SIG-M5 treated with dmso at 0.1 percent for 504 hours (cell line): ENCODE data around the gene TSHZ1.
"Not testable (repeated sequence)": the region's sequence is repeated elsewhere in the genome, so short reads cannot be mapped to it uniquely, and the experiment has no call there.

Experiments used
- DNase-seq: peaks from one replicate; lab custom pipeline; 2025; ENCODE audit not compliant: unreplicated experiment; lab: John Stamatoyannopoulos, UW

The TSHZ1 gene

DNA sequence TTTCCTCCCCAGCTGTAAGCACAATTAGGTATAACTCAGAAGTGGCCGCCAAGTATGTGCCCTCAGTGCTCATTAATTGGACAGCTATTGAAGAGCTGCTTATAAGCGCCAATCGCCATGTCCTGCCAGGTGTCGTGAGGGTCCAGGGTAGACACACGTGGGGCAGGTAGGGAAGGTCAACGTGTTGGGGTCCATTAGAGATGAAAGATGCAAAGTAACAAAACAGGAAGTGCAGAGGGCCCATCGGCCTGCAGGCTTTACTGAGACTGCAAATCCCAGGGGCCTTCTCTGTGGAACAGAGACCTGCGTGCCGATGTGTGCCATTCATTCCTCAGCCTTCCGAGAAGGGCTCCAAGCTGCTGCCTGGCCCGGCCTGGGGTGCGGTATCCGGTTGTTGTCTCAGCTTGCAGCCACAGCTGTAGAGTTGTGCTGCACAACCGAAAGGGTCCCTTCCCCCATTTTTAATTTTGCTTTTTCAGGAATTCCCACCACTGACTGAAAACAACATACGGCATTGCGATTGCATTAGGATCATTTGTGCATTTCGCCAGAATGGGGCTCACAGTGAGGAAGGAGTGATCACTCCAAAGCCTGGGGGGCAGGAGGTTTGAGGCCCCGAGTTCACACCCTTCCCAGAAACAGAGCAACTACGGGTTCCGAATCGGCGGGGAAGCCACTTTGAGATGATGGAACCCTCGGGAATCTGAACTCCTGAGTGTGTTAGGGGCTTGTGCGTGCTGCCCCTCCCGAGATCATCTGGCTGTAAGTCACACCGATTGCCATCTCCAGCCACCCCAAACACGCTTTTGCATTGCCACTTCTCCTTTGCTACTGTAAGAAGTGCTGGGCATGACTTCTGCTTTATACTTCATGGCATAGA, 94.3 kb downstream of the TSHZ1 start:
- no peak for DNase-seq

DNA sequence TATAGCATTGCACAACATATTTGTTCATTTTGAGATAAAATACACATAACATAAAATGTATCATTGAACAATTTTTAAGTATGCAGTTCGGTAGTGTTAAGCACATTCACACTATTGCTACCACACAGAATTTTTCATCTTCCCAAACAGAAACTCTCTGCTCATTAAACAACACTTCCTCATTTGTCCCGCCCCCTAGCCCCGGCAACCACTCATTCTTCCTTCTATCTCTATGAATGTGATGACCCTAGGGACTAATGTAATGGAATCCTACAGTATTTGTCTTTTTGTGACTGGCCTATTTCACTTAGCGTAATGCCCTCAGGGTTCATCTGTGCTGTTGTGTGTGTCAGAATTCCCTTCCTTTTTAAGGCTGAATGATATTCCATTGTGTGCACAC, 95.4 kb downstream of the TSHZ1 start:
- DNase-seq, result no peak

DNA sequence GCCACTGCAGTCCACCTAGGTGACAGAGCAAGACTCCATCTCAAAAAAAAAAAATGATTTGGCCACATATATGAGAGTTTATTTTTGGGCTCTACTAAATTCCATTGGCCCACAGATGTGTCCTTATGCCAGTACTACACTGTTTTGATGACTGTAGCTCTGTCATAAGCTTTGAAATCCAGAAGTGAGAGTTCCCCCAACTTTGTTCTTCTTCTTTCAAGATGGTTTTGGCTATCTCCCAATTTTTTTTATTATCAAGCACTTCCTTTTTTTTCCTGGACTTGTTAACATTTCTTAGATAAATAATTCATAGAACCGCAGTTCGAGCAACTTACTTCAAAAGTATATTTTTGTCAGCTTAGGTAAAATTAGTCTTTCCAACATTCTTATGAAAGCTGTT, 96.9 kb downstream of the TSHZ1 start:
- peak; percentile 2 for DNase-seq

DNA sequence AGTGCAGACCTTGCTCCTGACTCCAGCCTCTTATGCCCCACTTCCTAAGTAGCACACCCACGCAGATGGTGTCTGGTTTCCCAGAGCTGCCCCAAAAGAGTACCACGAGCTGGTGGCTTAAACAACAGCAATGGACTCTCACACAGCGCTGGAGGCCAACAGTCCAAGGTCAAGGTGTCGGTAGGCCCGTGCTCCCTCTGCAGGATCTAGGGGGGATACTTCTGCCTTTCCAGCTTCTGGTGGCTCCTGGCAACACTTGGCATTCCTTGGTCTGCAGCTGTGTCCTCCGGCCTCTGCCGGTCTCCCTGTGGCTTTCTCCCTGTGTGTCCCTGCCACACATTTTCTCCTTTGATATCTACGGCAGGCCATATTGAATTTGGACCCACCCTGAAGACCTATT, 99.0 kb downstream of the TSHZ1 start:
- DNase-seq, result no peak

DNA sequence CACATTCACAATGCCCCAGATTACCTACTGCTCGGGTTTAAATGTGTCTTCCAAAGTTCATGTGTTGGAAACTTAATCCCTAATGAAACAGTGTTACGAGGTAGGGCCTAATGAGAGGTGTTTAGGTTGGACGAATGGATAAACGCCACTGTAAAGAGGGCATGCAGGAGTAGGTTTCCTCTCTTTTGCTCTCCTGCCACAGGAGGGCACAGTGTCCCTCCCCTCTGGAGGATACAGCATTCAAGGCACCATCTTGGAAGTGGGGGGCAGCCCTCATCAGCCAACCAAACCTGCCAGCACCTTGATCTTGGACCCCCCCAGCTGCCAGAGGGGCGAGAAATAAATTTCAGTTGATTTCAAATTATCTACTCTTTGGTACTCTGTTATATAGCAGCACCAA, 103.5 kb downstream of the TSHZ1 start:
- no peak for DNase-seq

DNA sequence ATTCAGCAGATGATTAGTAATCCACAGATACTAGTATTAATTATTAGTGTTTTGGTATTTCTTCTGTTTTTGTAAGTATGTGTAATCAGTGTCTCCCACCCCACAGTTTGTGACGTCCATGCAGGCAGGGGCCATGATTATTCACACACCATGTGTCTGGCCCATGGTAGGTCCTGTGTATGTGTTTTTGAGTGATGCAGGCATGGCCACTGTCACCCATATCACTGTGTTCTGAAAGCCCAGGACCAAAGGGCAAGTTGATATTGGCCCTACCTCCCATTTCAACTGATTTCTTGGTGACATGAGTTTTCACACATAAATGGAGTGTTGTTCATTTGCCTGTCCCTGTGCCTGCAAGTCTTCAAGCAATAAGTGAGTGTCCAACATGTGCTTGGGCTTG, 104.0 kb downstream of the TSHZ1 start:
- no peak for DNase-seq

DNA sequence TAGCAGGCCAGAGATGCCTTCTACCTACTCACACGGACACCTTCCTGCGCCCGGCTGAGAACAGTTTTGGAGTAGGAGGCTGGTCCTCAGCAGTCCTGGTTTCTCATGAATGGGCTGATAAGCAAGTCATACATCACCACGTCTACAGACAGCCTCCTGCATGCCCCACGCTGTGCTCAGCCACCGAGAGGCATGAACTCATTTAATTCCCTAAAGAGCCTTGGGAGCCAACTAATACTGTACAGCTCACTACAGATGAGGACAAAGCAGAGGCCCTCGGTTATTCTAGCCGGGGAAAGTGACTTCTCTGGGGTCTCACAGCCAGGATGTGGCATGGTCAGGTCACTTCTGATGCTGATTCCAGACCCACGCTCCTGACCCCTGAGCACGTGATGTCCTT, 105.6 kb downstream of the TSHZ1 start:
- DNase-seq, result no peak

DNA sequence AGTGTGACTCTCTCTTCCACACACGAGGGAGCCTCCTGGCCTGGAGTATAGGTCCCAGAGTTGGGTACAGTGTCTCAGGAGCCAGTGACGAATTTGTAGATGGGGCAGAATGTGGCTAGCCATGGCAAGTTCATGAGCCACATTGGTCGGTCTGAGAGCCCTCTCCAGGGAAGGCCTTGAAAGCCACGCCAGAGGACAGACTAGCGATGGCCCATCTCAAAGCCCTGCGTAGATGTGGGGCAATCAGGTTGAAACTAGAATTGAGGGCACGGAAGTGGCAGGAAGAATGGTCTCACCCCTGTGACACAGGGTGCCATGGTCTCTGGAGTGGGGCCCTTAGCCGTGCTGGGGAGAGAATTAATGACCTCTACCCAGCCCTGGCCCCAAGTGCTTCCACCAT, 106.2 kb downstream of the TSHZ1 start:
- no peak for DNase-seq

DNA sequence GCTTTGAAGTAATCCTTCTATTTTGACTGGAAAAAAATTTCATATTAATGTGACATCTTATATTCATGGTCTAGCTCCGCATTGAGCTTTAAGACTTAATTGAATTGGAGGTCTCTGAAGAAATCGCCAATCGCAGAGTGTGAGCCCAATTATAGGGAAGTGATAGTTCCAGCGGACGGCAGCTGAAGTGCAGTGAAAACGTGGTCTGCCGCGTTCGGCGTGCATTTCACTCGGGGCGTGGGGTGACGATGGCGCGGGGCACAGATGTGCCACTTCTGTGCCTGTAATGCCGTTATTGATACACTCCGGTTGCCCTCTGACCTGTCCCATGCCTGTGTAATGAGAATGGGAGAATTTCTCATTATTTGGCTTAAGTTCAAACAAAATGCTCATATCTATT, 106.7 kb downstream of the TSHZ1 start:
- DNase-seq, result no peak

DNA sequence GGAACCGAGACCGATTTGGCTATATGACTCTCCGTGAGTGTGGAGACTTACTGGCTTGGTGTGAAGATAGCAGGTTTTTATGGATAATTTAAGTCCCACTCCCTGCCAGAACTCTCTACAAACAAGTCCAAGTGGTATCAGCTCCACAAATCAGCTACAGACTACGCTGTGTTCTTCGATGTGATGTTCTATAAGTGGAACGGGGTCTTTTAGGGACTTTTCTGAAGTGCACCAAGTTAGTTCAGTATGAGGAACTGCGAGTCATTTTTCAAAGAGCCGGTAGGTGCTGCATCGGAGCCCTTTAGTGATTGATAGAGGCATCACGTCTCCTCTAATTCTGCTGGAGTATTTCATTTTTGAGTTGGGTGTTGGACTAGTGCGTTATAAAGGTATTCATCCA, 107.1 kb downstream of the TSHZ1 start:
- no peak for DNase-seq

DNA sequence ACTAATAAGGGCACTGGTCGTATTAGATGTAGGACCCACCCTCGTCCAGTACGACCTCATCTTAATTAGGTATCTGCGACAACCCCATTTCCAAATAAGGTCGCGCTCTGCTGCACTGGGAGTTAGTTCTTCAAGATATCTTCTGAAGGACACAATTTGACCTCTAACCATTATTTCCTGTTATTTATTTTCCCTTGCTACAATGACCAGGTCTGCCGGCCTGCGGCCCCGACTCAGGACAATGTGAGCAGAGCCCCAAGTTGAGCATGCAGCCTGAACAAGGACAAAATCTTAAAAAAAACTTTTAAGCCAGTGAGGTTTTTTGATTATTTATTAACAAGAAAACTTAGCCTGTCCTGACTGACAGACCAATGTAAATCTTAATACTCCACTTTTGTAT, 109.3 kb downstream of the TSHZ1 start:
- DNase-seq, result no peak

DNA sequence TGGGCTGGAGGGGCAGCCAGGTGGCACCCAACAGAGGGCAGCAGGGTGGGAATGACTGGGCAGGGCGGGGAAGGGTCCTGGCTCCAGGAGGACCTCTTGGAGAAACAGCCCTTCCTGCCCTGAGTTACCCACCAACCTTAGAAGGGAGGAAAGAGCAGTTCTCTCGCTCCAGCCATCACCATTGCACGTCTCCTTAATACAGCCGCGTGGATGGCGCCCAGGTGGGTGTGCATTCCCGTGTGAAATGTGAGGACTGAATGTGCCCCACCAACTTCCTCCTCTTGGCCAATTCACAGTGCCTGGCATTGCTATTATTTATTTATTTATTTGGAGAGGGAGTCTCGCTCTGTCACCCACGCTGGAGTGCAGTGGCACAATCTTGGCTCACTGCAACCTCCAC, 109.9 kb downstream of the TSHZ1 start:
- no peak for DNase-seq

DNA sequence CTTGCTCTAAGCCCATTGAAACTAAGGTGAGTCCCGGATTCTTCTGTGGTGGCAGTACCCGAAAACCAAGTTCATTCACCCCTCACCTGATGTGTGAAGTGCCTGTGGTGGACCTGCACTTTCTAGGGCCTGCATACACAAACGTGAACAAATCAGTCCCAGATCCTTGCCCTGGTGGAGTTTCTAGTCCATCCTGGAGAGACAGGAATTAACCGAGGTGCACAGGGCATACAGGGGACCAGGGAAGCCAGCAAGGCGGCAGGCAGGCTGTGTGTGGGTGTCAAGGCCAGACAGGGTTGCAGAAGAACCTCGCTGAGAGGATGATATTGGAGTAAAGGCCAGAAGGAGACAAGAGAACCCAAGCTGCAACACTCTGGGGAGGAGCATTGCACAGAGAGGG, 110.8 kb downstream of the TSHZ1 start:
- no peak for DNase-seq

DNA sequence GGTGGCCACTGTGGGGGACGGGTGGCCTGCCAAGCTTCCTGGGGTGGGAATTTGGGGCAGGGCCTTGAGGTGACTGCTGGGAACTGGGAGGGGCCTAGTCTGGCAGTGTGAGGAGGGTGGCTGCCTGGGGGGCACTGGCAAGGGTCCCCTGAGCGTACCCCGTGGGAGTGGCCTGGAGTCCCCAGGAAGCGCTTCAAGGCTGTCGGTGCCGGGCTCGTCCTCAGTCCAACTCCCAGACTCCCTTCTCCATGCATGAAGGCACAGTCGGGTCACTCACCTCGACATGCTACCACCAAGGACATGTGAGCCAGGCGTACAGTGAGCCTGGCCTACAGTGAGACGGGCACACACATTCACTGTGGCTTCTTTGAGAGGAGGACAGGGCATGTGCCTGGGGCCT, 111.6 kb downstream of the TSHZ1 start:
- no peak for DNase-seq

DNA sequence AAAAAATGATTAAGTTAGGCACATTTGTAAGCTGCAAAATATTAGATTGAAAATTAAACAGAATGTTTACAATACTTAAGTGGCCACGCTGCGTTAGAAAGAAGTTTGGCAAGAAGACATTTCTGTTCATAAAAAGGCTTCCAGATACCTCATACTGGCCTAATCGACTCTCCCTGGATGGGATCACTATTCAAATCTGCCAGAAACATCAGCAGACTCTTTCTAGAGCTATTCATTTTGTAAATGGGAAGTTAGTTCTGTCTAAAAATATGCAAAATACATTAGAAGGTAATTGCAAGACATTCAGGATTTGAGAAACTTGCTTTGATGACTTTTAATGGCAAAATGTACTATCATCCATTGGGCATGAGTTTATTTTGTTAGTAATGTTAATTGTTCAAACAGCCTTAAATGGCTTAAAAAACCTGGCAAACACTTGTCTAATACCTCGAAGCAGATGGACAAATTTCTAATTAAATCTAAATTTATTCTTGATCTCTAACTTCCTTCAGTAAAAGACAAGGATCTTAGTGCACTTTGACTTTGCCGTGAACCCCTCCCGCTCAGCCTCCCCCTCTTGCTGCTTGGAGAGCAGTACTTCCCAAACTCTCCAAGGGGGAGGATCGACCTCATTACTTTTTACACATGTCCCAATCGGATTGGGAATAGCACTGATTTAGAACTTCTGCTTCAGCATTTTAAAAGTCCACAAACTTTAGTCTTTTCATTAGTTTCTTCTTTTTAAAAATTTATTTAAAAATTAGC, 113.4 kb downstream of the TSHZ1 start:
- no peak for DNase-seq

DNA sequence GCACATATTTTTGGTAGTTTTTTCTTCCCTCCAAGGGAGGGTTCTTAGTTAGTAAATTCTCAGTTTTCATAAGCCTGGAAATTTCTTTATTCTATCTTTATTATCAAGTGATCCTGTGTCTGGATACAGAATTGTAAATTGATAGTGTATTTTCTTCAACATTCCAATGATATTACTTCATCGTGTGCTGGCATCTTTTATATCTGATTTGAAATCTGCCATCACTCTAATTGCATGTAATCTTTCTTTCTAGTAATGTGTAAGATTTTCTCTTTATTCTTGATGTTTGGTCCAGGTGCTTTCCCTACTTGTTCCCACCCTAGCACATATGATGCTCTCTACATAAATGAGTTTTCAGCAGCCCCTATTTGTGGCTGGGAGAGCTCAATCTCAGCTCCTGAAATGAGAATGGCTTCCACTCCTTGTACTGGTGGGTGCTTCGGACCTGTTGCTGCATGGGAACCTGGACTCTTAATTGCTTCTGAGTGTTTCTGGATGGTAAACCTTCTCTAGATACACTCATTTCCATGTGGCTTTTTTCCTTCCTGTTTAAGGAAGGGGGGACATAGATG, 114.2 kb downstream of the TSHZ1 start:
- no peak for DNase-seq

DNA sequence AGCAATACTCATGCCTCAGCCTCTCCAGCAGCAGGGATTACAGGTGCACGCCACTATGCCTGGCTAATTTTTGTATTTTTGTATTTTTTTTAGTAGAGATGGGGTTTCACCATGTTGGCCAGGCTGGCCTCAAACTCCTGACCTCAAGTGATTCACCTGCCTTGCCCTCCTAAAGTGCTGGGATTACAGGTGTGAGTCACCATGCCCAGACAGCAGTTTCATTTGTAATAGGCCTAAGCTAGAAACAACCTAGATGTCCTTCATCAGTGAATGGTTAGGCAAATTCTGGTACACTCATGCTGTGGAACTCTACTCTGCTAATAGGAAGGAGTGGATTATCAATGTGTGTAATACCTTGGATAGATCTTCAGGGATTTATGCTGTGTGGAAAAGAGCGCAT, 119.2 kb downstream of the TSHZ1 start:
- not testable (repeated sequence) for DNase-seq

DNA sequence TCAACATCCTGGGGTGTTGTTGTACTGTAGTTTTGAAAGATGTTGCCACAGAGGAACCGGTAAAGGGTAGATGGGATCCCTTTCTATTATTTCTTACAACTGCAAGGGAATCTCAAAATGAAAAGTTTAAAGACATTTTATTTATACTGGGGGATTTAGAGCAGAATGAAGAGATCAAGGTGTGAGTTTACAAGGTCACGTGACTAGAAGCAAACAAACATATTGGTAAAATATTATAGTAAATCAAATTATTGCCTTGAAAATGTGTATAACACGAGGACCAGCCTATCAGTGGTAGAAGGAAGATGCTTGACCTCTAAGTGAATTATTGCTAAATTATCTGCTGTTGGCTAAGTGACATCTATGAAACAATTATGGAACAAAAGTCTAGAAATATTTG, 119.7 kb downstream of the TSHZ1 start:
- no peak for DNase-seq

DNA sequence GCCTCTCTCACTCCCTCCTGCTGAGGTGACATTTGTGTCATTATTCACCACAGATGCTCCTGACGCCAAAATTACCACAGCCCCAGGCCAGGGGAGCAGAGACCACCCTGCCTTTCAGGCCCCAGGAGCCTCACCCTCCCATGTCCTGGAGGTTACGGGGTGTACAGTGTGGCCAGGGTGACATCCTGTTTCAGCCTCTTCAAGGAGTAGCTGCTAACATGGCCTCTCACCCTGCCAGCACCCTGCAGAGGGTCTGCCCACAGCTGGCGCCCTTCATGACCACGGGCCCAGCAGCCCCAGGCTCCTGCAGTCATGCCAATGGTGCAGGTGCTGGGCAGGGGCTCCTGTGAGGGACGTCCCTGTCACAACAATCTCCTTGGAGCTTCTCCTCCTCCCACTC, 124.3 kb downstream of the TSHZ1 start:
- DNase-seq, result no peak

DNA sequence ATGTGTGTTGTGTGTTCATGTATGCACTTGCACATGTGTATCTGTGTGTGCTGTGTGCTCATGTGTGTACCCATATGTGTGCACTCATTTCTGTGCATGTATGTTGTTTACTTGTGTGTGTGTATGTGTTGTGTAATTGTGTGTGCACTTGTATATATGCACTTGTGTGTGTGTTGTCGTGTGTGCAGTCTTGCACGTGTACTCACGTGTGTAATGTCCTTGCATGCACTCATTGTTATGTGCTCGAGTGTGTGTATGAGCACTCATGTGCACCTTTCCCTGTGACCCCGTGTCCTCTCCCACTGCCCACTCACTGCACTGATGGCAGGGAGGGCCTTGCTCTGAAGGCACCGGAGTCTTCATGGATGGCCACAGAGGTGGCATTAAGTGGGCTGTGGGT, 124.9 kb downstream of the TSHZ1 start:
- no peak for DNase-seq

DNA sequence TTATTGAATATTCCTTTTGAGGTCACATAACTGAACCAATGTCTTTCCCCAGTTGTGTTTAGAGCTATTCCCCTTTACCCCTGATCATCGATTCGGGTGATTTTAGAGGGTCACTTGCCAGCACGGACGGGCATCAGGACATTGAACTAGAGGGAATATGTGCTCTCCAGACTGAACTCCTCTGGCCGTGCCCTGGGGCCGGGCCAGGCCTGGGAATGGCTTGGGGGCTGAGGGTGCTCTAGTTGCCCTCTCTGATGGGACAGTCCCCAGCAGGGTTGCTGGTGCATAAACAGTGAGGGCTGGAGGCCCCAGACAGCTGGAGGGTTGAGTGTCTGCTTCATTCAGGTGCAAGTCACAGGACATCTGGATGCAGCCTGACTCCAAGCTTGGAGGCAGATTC, 126.2 kb downstream of the TSHZ1 start:
- no peak for DNase-seq

DNA sequence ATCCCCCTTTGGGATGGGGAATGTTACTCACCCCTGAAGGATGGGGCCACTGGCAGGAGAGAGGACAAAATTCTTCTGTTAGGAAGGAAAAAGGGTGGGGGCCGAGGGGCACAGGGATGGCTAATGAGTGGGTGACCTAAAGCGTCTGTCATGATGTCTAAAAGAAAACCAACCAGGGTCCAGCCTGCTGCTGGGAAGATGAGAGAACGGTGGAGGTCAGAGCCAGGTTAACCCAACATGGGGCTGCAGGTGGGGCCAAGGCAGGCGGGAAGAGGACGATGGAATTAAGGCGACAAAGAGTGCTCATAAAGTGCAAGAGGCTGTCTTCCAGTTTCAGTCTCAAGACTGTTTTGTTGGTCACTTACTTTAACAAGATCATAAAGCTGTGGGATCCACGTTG, 126.8 kb downstream of the TSHZ1 start:
- DNase-seq, result no peak
